Mucosa of descending colon (tissue), 3 donors: ENCODE data around the gene MINK1. TPM values are rescaled to one million over a fixed set of nuclear protein-coding genes. Genes with fewer than 3 reads are reported as not detected.

Experiments
- ATAC-seq: fragments of 200-7000 bp; cut with Tn5 transposase; one replicate; pipeline ENCODE4 v1.9.1; 2020; ENCODE audit warnings: mild to moderate bottlenecking, moderate library complexity
- DNase-seq, 3 donors: peaks; one replicate each; pipeline ENCODE4 v3.0.0-alpha.2; 2020
- H3K36me3 ChIP-seq: fragments of 200-600 bp; one replicate; pipeline ENCODE4 v1.8.0; 2021; ENCODE audit warnings: low read depth, mild to moderate bottlenecking
- H3K4me1 ChIP-seq: fragments of 200-600 bp; one replicate; pipeline ENCODE4 v1.8.0; 2021; ENCODE audit warnings: low read depth, mild to moderate bottlenecking
- H3K4me3 ChIP-seq: fragments of 200-600 bp; one replicate; pipeline ENCODE4 v1.8.0; 2021; ENCODE audit warnings: mild to moderate bottlenecking
- H3K9me3 ChIP-seq: fragments of 200-600 bp; one replicate; pipeline ENCODE4 v1.8.0; 2021; ENCODE audit warnings: mild to moderate bottlenecking
- intact Hi-C, 2 donors: fragments of 100-400 bp; cut with DNase I in 1 of 2; cut with micrococcal nuclease in 1 of 2; formaldehyde crosslinking; loops; one replicate each; pipeline versions ENCODE4 v1.11.0 to v1.11.1; 2022; cut with DNase I, micrococcal nuclease
- total RNA-seq, 3 donors: library from RNA; stranded (reverse); fragmentation: NEBNext Ultra II Directional in 2 of 3; extraction: Animal tissue kit (Norgen Biotek cat#: 25700) in 2 of 3; gene quantifications; one replicate each; pipeline versions ENCODE4 v1.2.1 to v1.2.4, GENCODE V29; 2021 to 2023
- TF ChIP-seq, protein P1 (sequence below): fragments of 200-600 bp; IDR thresholded peaks from one replicate; pipeline ENCODE4 v1.8.0; 2022; ENCODE audit warnings: antibody characterized with exemption, mild to moderate bottlenecking
- donor health status: DM: no; HTN: no; CAD: no; lungs with moderate emphysema.
- donor health status: DM: no; HTN: no; CAD: no.
- donor health status: DM: no; HTN: yes; CAD: no.

MINK1 gene
- total RNA-seq, 3 donors from 2014 or later: 140 to 227 (median 170) TPM

DNA sequence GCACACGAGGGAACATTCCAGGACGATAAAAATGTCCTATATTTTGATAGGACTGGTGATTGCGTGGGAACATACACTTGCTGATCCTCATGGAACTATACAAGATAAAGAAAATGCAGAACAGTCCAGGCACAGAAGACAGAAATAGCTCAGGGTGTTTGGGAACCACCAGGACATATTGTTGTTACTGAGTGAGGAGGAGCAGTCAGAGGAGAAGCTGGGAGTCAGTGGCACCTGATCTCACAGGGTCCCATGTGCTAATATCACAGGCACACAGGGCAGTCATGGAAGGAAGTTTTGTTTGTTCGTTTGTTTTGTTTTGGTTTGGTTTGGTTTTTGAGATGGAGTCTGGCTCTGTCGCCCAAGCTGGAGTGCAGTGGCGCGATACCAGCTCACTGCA, 20.4 kb upstream of the MINK1 start:
- Histone ChIP-seq H3K9me3 (no peaks in the 10 kb centered on the region), H3K4me1 (peaks cover 3% of the 10 kb centered on the region), H3K4me3 (no peak overlapping the region), H3K36me3 (no peaks in the 10 kb centered on the region)
- TF ChIP-seq, protein P1, sequence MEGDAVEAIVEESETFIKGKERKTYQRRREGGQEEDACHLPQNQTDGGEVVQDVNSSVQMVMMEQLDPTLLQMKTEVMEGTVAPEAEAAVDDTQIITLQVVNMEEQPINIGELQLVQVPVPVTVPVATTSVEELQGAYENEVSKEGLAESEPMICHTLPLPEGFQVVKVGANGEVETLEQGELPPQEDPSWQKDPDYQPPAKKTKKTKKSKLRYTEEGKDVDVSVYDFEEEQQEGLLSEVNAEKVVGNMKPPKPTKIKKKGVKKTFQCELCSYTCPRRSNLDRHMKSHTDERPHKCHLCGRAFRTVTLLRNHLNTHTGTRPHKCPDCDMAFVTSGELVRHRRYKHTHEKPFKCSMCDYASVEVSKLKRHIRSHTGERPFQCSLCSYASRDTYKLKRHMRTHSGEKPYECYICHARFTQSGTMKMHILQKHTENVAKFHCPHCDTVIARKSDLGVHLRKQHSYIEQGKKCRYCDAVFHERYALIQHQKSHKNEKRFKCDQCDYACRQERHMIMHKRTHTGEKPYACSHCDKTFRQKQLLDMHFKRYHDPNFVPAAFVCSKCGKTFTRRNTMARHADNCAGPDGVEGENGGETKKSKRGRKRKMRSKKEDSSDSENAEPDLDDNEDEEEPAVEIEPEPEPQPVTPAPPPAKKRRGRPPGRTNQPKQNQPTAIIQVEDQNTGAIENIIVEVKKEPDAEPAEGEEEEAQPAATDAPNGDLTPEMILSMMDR: no peak
- DNase-seq: no peak
- no peak for ATAC-seq
- intact Hi-C loops: no loop called here

DNA sequence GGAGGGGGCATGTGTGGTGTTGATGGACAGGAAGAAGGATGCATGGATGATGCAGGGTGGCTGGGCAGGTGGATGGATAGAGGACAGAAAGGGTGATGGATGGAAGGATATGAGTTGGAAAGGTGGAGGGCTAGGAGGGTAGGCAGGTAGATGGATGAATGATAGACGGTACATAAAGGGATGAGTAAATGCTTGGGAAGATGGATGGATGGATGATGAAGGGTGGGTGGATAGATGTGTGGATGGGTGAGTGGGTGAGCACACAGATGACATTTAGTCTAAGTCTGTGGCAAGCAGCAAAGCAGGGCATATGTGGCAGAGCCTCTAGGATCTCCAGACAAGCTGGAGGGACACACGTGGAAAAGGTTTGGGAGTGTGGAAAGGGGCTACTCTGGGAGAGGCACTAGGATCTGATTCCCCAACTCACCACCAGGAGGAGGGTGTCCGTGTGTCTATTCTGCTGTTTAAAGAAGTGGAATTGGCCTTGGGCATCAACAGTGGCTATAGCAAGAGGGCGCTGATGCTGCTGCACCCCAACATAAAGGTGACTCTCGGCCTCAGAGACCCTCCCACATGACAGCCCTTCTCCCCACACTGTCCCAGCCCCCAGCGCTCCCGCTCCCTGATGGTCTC, 18.0 kb upstream of the MINK1 start:
- Histone ChIP-seq H3K9me3 (no peaks in the 10 kb centered on the region), H3K4me3 (no peak overlapping the region), H3K36me3 (no peaks in the 10 kb centered on the region), H3K4me1 (no peaks in the 10 kb centered on the region)
- intact Hi-C loops: no loop called here
- DNase-seq (peak in 1 of 3 donors; percentile 19), ATAC-seq (peak; percentile 38)
- TF ChIP-seq, protein P1: no peak

DNA sequence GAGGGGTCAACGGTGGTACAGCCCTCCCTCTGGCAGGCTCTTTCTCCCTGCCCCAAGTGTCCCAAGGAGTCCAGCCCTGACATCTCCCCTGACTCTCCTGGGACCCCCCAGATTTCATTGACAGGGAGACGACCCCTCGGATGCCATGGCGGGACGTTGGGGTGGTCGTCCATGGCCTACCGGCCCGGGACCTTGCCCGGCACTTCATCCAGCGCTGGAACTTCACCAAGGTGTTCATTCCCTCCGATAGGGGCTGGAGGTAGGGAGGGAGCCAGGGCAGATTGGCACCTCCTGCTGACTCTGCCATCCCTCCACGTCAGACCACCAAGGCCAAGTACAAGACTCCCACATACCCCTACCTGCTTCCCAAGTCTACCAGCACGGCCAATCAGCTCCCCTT, 16.3 kb upstream of the MINK1 start:
- Histone ChIP-seq H3K4me3 (no peak overlapping the region), H3K4me1 (no peaks in the 10 kb centered on the region), H3K9me3 (no peaks in the 10 kb centered on the region), H3K36me3 (no peaks in the 10 kb centered on the region)
- intact Hi-C loops: no loop called here
- DNase-seq (no peak), ATAC-seq (no peak)
- TF ChIP-seq, protein P1: no peak

DNA sequence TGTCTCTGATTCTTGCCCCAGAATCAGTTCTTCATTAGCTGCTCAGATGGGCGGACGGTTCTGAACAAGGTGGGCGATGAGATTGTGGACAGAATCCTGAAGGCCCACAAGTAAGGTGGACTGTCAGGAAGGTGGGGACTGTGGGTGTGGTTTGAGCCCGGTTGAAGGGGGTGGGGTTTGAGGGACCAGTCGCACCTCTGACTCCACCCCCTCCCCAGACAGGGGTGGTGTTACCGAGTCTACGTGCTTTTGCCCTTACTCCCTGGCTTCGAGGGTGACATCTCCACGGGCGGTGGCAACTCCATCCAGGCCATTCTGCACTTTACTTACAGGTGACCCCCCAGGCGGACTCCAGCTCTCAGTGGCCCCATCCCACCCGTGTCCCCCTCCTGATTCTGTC, 14.9 kb upstream of the MINK1 start:
- ATAC-seq: no peak
- DNase-seq: peak in 1 of 3 donors; percentile 19
- TF ChIP-seq, protein P1: no peak
- no peaks in the 10 kb centered on the region for H3K36me3 ChIP-seq
- no peak overlapping the region for H3K4me3 ChIP-seq
- H3K4me1 ChIP-seq: no peaks in the 10 kb centered on the region
- intact Hi-C loops: no loop called here
- H3K9me3 ChIP-seq: no peaks in the 10 kb centered on the region

DNA sequence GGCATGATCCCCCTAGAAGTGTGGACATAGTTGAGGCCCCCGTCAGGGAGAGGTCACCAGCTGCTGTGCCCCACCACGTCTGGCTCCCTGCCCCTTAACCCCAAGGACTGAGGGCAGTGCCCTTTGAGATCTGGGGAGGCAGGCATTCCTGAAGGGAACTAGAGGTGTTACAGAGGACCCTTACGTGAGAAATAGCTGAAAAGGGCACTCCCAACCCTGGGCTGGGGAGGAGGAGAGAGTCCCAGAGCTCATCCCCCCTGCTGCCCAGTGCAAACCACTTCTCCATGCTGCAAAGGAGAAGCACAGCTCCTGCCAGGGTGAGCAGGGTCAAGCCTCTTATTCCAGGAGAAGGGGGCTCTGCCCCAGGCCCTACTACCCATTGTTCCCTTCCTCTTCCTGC, 10.3 kb upstream of the MINK1 start:
- DNase-seq: no peak
- intact Hi-C loops: no loop called here
- no peaks in the 10 kb centered on the region for H3K36me3 ChIP-seq
- H3K9me3 ChIP-seq: no peaks in the 10 kb centered on the region
- no peaks in the 10 kb centered on the region for H3K4me1 ChIP-seq
- TF ChIP-seq, protein P1: no peak
- no peak for ATAC-seq
- H3K4me3 ChIP-seq: no peak overlapping the region
